HCT116 (cell line): ENCODE data around the gene STK36. TPM values are rescaled to one million over a fixed set of nuclear protein-coding genes. Genes with fewer than 3 reads are reported as not detected.

ENCODE experiments used
- ATAC-seq: fragments of 200-7000 bp; cut with Tn5 transposase; 2 replicates; pipeline ENCODE4 v1.9.1; 2020; ENCODE audit warnings: mild to moderate bottlenecking, moderate library complexity
- BruUV-seq: library from RNA; stranded (reverse); fragments of 400-500 nt; replicated peaks from 2 replicates; lab custom pipeline; 2021; lab: Mats Ljungman, UMichigan
- CTCF ChIA-PET: fragments of 300-600 bp; sonication (Branson Sonifier 250); formaldehyde crosslinking; loops from one replicate; lab custom pipeline; 2021; ENCODE audit warnings: antibody characterized with exemption; lab: Charles Lee
- POLR2A ChIA-PET: fragments of 300-600, 350-600 bp; sonication (Branson Sonifier 250); formaldehyde crosslinking; loops from one replicate; lab custom pipeline; 2021; ENCODE audit warnings: antibody characterized with exemption; lab: Charles Lee
- RAD21 ChIA-PET, 2 experiments: fragments of 300-600 bp; sonication (Branson Sonifier 250); formaldehyde crosslinking; loops; one replicate each; lab custom pipeline; 2023; ENCODE audit warnings: low total read pairs in 2 of 2; ENCODE audit not compliant: uncharacterized antibody in 2 of 2, unreplicated experiment in 2 of 2, low non-redundant PET in 1 of 2; lab: Charles Lee
- DNase-seq: peaks from one replicate; pipeline ENCODE4 v3.0.0-alpha.2; 2010; ENCODE audit warnings: low read depth, low spot score
- H2AFZ ChIP-seq: fragments of 200-600 bp; shearing (Covaris generic), sonication (generic); 2 replicates; pipeline ENCODE4 v1.6.1; 2017; ENCODE audit warnings: low read depth, mixed run types, mixed read lengths, antibody characterized with exemption, low read length; ENCODE audit not compliant: poor library complexity, severe bottlenecking
- H3K27ac ChIP-seq: 2 replicates; pipeline ENCODE4 v1.5.1; 2012; ENCODE audit warnings: low read depth, low read length
- H3K27me3 ChIP-seq: fragments of 200-600 bp; sonication (generic); 2 replicates; pipeline ENCODE4 v1.6.1; 2016; ENCODE audit warnings: mixed run types, low read length, mixed read lengths; ENCODE audit not compliant: insufficient read depth
- H3K36me3 ChIP-seq, 2 experiments: fragments of 200-500 bp in 1 of 2; fragments of 200-600 bp in 1 of 2; sonication (Bioruptor generic) in 1 of 2; sonication (generic) in 1 of 2; 2 replicates each; pipeline versions ENCODE4 v1.5.1 to v1.6.1; 2014 to 2016; ENCODE audit warnings: low read length in 2 of 2, inconsistent platforms in 1 of 2, mixed read lengths in 1 of 2, mixed run types in 1 of 2; ENCODE audit not compliant: insufficient read depth in 2 of 2, control insufficient read depth in 1 of 2
- H3K4me1 ChIP-seq, 2 experiments: fragments of 200-600 bp in 1 of 2; sonication (generic) in 1 of 2; 2 replicates each; pipeline versions ENCODE4 v1.5.1 to v1.6.1; 2012 to 2017; ENCODE audit warnings: low read length in 2 of 2, inconsistent platforms in 1 of 2, mild to moderate bottlenecking in 1 of 2, mixed read lengths in 1 of 2, mixed run types in 1 of 2, moderate library complexity in 1 of 2; ENCODE audit not compliant: insufficient read depth in 2 of 2, control insufficient read depth in 1 of 2
- H3K4me2 ChIP-seq: fragments of 200-600 bp; sonication (generic); 2 replicates; pipeline ENCODE4 v1.6.1; 2017; ENCODE audit warnings: mixed run types, low read length, mixed read lengths
- H3K4me3 ChIP-seq, 2 experiments: fragments of 200-600 bp in 1 of 2; sonication (generic) in 1 of 2; replicated peaks in 1 of 2; 2 replicates each; pipeline ENCODE4 v1.5.1; 2011 to 2016; ENCODE audit warnings: low read length in 2 of 2, control low read depth in 1 of 2, low read depth in 1 of 2, mild to moderate bottlenecking in 1 of 2, mixed read lengths in 1 of 2, mixed run types in 1 of 2
- H3K79me2 ChIP-seq: fragments of 200-600 bp; sonication (generic); 2 replicates; pipeline ENCODE4 v1.6.1; 2017; ENCODE audit warnings: mild to moderate bottlenecking, mixed run types, low read length, moderate library complexity, mixed read lengths; ENCODE audit not compliant: insufficient read depth
- H3K9ac ChIP-seq: fragments of 200-600 bp; sonication (generic); 2 replicates; pipeline ENCODE4 v1.6.1; 2016; ENCODE audit warnings: low read length, mixed read lengths
- H3K9me2 ChIP-seq: fragments of 200-600 bp; sonication (generic), shearing (Covaris generic); 2 replicates; pipeline ENCODE4 v1.6.1; 2017; ENCODE audit warnings: mixed run types, mild to moderate bottlenecking, moderate library complexity; ENCODE audit not compliant: insufficient read depth
- H3K9me3 ChIP-seq, 2 experiments: fragments of 200-500 bp in 1 of 2; fragments of 200-600 bp in 1 of 2; sonication (Bioruptor generic) in 1 of 2; sonication (generic) in 1 of 2; 2 replicates each; pipeline ENCODE4 v1.6.1; 2014 to 2017; ENCODE audit warnings: low read length in 2 of 2, mixed read lengths in 2 of 2, inconsistent platforms in 1 of 2, low read depth in 1 of 2, mild to moderate bottlenecking in 1 of 2, mixed run types in 1 of 2, moderate library complexity in 1 of 2; ENCODE audit not compliant: control insufficient read depth in 1 of 2, insufficient read depth in 1 of 2
- H4K20me1 ChIP-seq: fragments of 200-600 bp; sonication (generic), shearing (Covaris generic); 2 replicates; pipeline ENCODE4 v1.6.1; 2017; ENCODE audit warnings: mixed run types, mild to moderate bottlenecking, moderate library complexity; ENCODE audit not compliant: insufficient read depth
- CBX3 ChIP-seq: IDR thresholded peaks from 2 replicates; pipeline ENCODE4 v1.6.1; 2012; ENCODE audit warnings: low read depth
- EZH2 ChIP-seq: fragments of 200-600 bp; sonication (generic); IDR thresholded peaks from 2 replicates; pipeline ENCODE4 v1.6.1; 2017; ENCODE audit warnings: antibody characterized with exemption, mixed run types
- EZH2phosphoT487 ChIP-seq: fragments of 200-600 bp; IDR thresholded peaks from 2 replicates; pipeline ENCODE4 v1.6.1; 2018; ENCODE audit warnings: antibody characterized with exemption, borderline replicate concordance
- RAD21 ChIP-seq: IDR thresholded peaks from 2 replicates; pipeline ENCODE4 v1.6.1; 2012; ENCODE audit warnings: low read depth, mild to moderate bottlenecking
- SIN3A ChIP-seq: IDR thresholded peaks from 2 replicates; pipeline ENCODE4 v1.6.1; 2012; ENCODE audit warnings: low read depth
- SP1 ChIP-seq: IDR thresholded peaks from 2 replicates; pipeline ENCODE4 v1.6.1; 2012; ENCODE audit warnings: low read depth
- TCF7L2 ChIP-seq: IDR thresholded peaks from 2 replicates; pipeline ENCODE4 v1.7.0; 2011; ENCODE audit warnings: borderline replicate concordance, inconsistent platforms; ENCODE audit not compliant: insufficient read depth, insufficient read length; ENCODE audit errors: extremely low read depth
- YY1 ChIP-seq: IDR thresholded peaks from 2 replicates; pipeline ENCODE4 v1.6.1; 2011; ENCODE audit warnings: low read length, low read depth, moderate library complexity, mild to moderate bottlenecking; ENCODE audit not compliant: insufficient replicate concordance; ENCODE audit errors: extremely low read depth
- ZFX ChIP-seq: fragments of 450-650 bp; IDR thresholded peaks from 2 replicates; pipeline ENCODE4 v1.6.1; 2017
- ZNF274 ChIP-seq: fragments of 200-500 bp; sonication (Bioruptor generic); IDR thresholded peaks from 2 replicates; pipeline ENCODE4 v1.6.1; 2014; ENCODE audit warnings: mild to moderate bottlenecking, low read depth, low read length, inconsistent platforms
- intact Hi-C: fragments of 100-400 bp; cut with micrococcal nuclease; formaldehyde crosslinking; loops from 2 replicates; pipeline ENCODE4 v1.10.0; 2022
- total RNA-seq: library from RNA; stranded (reverse); gene quantifications from one replicate; pipeline ENCODE4 v1.2.1, GENCODE V29; 2021; ENCODE audit not compliant: unreplicated experiment
- TF ChIP-seq, protein P1 (sequence below): IDR thresholded peaks from 2 replicates; pipeline ENCODE4 v1.6.1; 2012; ENCODE audit warnings: low read depth
- TF ChIP-seq, protein P2 (sequence below): IDR thresholded peaks from 2 replicates; pipeline ENCODE4 v1.6.1; 2012
- TF ChIP-seq, protein P3 (sequence below): IDR thresholded peaks from 2 replicates; pipeline ENCODE4 v1.6.1; 2012

Gene STK36
- total RNA-seq, 1 experiment from 2014 or later: 45.5 TPM

DNA sequence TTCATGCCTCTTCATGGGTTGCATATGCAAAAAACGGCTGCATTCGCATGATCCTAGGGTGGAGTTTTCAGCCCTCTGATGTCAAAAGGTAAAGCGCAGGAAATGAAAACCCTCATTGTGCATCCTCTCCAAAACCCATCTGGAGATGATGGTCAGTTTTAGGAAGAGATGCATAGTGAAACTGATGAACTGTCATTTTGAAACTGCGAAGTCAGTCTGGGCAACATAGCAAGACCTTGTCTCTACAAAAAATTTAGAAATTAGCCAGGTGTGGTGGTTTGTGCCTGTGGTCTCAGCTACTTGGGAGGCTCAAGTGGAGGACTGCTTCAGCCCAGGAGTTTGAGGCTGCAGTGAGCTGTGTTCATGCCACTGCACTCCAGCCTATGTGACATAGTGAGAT, 36.2 kb downstream of the STK36 start (continued):
- TF ChIP-seq, protein P1, sequence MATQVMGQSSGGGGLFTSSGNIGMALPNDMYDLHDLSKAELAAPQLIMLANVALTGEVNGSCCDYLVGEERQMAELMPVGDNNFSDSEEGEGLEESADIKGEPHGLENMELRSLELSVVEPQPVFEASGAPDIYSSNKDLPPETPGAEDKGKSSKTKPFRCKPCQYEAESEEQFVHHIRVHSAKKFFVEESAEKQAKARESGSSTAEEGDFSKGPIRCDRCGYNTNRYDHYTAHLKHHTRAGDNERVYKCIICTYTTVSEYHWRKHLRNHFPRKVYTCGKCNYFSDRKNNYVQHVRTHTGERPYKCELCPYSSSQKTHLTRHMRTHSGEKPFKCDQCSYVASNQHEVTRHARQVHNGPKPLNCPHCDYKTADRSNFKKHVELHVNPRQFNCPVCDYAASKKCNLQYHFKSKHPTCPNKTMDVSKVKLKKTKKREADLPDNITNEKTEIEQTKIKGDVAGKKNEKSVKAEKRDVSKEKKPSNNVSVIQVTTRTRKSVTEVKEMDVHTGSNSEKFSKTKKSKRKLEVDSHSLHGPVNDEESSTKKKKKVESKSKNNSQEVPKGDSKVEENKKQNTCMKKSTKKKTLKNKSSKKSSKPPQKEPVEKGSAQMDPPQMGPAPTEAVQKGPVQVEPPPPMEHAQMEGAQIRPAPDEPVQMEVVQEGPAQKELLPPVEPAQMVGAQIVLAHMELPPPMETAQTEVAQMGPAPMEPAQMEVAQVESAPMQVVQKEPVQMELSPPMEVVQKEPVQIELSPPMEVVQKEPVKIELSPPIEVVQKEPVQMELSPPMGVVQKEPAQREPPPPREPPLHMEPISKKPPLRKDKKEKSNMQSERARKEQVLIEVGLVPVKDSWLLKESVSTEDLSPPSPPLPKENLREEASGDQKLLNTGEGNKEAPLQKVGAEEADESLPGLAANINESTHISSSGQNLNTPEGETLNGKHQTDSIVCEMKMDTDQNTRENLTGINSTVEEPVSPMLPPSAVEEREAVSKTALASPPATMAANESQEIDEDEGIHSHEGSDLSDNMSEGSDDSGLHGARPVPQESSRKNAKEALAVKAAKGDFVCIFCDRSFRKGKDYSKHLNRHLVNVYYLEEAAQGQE: no peak
- TF ChIP-seq ZFX: no peak
- no peak for TF ChIP-seq EZH2phosphoT487
- TF ChIP-seq ZNF274: no peak
- TF ChIP-seq, protein P2, sequence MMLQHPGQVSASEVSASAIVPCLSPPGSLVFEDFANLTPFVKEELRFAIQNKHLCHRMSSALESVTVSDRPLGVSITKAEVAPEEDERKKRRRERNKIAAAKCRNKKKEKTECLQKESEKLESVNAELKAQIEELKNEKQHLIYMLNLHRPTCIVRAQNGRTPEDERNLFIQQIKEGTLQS: no peak
- TF ChIP-seq EZH2: no peak
- TF ChIP-seq SP1: no peak

DNA sequence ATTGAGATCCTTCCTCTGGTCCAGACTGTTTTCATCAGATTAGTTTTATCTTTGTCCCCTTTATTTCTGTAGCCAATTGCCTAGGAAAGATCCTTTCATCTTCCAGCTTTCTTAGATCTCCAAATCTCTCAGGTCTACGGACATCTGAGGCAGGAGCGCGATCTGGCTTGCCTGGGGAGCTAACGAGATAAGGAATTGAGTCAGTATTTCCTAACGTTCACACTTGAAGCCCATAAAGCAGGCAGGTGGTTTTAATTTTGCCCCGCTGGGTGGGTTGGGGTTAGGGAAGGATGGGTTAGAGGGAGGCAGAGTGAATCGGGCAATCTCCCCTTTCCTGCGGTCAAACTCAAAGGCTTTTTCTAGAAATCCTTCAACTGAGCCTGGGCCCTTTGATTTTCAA, 38.0 kb downstream of the STK36 start:
- ChIA-PET POLR2A (interaction anchor here (0.8 to 1.0 kb wide), 3 partner anchors 8 to 18 kb away, joined by 3 read pairs; no protein-coding TSS in a partner anchor), RAD21 (interaction anchor here in 1 of 2 experiments (0.7 kb wide), 1 partner anchor 50 kb away, joined by 3 read pairs; the partner anchor contains the start of genes BCS1L and ZNF142), CTCF (interaction anchor here (0.6 to 2.6 kb wide), 16 partner anchors 7 to 440 kb away, joined by 3 to 12 read pairs (median 4); partner anchors contain the start of genes AAMP, BCS1L, PNKD and RNF25)
- DNase-seq: no peak
- Histone ChIP-seq H2AFZ (peak overlapping the region; percentile 11), H3K9ac (no peak overlapping the region), H3K9me3 (no peaks in the 10 kb centered on the region), H3K27ac (no peak overlapping the region), H3K36me3 (no peaks in the 10 kb centered on the region), H3K9me2 (no peaks in the 10 kb centered on the region), H3K79me2 (peaks cover 40% of the 10 kb centered on the region), H4K20me1 (peaks cover 3% of the 10 kb centered on the region; the same call in 1 of the 2 replicates), H3K27me3 (no peaks in the 10 kb centered on the region), H3K4me1 (peaks cover 0 to 11% of the 10 kb centered on the region in 2 experiments; a peak in 2 of 4 replicates), H3K4me2 (no peak overlapping the region), H3K4me3 (no peak overlapping the region)
- no TSS peak for BruUV-seq
- intact Hi-C loops: loop anchor here (1.0 kb wide), 1 partner anchor 137 kb away; no protein-coding TSS in a partner anchor
- no peak for ATAC-seq
- TF ChIP-seq TCF7L2 (no peak), YY1 (no peak), CBX3 (no peak), ZNF274 (no peak), EZH2 (no peak), EZH2phosphoT487 (no peak), ZFX (no peak), RAD21 (no peak), SIN3A (no peak)
- TF ChIP-seq, protein P3, sequence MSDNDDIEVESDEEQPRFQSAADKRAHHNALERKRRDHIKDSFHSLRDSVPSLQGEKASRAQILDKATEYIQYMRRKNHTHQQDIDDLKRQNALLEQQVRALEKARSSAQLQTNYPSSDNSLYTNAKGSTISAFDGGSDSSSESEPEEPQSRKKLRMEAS: no peak
